HG02840 (cell line): ENCODE measurements around the gene ATP6V1G1.
"Not testable (repeated sequence)": the region's sequence is repeated elsewhere in the genome, so short reads cannot be mapped to it uniquely, and the experiment has no call there.

Experiments
- ATAC-seq: cut with Tn5 transposase; IDR thresholded peaks from one replicate; pipeline ENCODE4 v1.9.1; 2021; ENCODE audit warnings: mild to moderate bottlenecking, moderate library complexity, moderate number of reproducible peaks; ENCODE audit not compliant: unreplicated experiment, low FRiP score

The ATP6V1G1 gene

GRCh38 chr9:114576779-114577178 is 10.8 kb upstream of the ATP6V1G1 start:
- not testable (repeated sequence) for ATAC-seq

- ATAC-seq, result not testable (repeated sequence)
Observed at GRCh38 chr9:114578134-114578533, 9.4 kb upstream of the ATP6V1G1 start.

- no peak for ATAC-seq
Observed at GRCh38 chr9:114580609-114581193, 6.9 kb upstream of the ATP6V1G1 start.

- no peak for ATAC-seq
Observed at GRCh38 chr9:114583371-114584155, 4.0 kb upstream of the ATP6V1G1 start.

GRCh38 chr9:114588210-114588609 is 641 bp downstream of the ATP6V1G1 start:
- ATAC-seq, result no peak

- no peak for ATAC-seq
Observed at GRCh38 chr9:114588651-114589526, 1.3 kb downstream of the ATP6V1G1 start.

- ATAC-seq, result no peak
Observed at GRCh38 chr9:114590328-114590727, 2.8 kb downstream of the ATP6V1G1 start.

- no peak for ATAC-seq
Observed at GRCh38 chr9:114591291-114591787, 3.8 kb downstream of the ATP6V1G1 start.

GRCh38 chr9:114591849-114592248 is 4.3 kb downstream of the ATP6V1G1 start:
- ATAC-seq, result no peak

GRCh38 chr9:114592356-114592755 is 4.8 kb downstream of the ATP6V1G1 start:
- ATAC-seq, result no peak

- ATAC-seq, result no peak
Observed at GRCh38 chr9:114594136-114594535, 6.6 kb downstream of the ATP6V1G1 start.

- ATAC-seq, result not testable (repeated sequence)
Observed at GRCh38 chr9:114600502-114601248, 13.1 kb downstream of the ATP6V1G1 start.

- ATAC-seq, result not testable (repeated sequence)
Observed at GRCh38 chr9:114601787-114602186, 14.2 kb downstream of the ATP6V1G1 start.

GRCh38 chr9:114602620-114603019 is 15.1 kb downstream of the ATP6V1G1 start:
- ATAC-seq, result no peak

GRCh38 chr9:114603248-114603647 is 15.7 kb downstream of the ATP6V1G1 start:
- no peak for ATAC-seq

- ATAC-seq, result no peak
Observed at GRCh38 chr9:114604989-114605388, 17.4 kb downstream of the ATP6V1G1 start.

GRCh38 chr9:114606068-114606467 is 18.5 kb downstream of the ATP6V1G1 start:
- no peak for ATAC-seq

- ATAC-seq, result no peak
Observed at GRCh38 chr9:114606597-114607207, 19.1 kb downstream of the ATP6V1G1 start.

GRCh38 chr9:114607671-114608524 is 20.3 kb downstream of the ATP6V1G1 start:
- ATAC-seq, result no peak
